Stimulated activated CD8-positive, alpha-beta memory T cell treated with anti-CD3 and anti-CD28 coated beads, Interleukin-4, amount 100 ng/mL, for 24 hours (primary cell): ENCODE measurements around the gene CDK11A.
"Not testable (repeated sequence)": the region's sequence is repeated elsewhere in the genome, so short reads cannot be mapped to it uniquely, and the experiment has no call there.

Source experiments
- DNase-seq: peaks from one replicate; pipeline ENCODE4 v3.0.0-alpha.2; 2020; ENCODE audit warnings: low read depth

Gene CDK11A

DNA sequence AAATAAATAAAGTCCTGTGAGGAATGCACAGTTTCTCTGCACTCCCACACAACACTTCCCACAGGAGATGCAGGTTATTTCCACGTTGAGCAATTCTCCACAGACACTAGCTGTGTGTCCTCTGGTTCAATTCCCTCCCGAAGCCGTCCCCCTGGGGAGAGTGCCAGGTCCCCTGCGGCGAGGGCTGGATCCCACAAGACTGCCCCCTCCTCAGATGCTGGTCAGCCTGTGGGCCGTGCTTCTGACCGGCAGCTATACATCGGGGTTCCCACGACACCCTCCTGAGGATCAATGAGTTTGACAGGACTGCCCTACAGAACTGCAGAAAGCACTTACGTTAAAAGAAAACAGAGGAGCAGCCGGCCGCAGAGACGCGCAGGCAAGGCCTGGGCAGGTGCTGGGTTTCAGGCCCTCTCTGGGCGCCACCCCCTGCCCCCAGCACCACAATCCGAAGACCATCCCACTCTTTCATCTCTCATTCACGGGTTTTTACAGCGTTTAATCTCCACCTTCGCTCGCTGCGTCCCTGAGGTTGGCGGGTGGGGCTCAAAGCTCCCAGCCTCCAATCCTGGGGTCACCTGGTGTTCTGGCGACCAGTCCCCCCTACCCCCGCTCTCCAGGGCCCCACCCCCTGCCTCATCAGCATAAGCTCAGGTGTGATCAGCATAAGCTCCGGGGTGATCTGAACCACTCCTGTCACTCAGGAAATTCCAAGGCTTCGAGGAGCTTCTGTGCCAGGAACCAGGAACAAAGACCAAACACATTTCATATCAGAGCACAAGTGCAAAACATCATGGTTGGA is 40.9 kb downstream of the CDK11A start:
- DNase-seq: no peak

DNA sequence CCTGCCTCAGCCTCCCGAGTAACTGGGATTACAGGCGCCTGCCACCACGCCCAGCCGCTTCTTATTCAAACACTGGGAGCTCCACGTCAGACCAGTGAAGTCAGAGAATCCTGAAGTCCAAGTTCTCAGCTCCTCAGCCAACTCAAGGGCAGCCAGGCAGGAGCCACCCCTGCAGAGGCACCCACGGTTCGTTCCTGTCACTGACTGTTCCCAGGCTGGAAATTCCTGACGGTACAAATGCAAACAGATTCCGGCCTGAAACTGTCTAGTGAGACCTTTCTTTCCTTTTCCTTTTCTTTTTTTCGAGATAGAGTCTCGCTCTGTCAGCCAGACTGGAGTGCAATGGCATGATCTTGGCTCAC is 43.3 kb downstream of the CDK11A start:
- no peak for DNase-seq

DNA sequence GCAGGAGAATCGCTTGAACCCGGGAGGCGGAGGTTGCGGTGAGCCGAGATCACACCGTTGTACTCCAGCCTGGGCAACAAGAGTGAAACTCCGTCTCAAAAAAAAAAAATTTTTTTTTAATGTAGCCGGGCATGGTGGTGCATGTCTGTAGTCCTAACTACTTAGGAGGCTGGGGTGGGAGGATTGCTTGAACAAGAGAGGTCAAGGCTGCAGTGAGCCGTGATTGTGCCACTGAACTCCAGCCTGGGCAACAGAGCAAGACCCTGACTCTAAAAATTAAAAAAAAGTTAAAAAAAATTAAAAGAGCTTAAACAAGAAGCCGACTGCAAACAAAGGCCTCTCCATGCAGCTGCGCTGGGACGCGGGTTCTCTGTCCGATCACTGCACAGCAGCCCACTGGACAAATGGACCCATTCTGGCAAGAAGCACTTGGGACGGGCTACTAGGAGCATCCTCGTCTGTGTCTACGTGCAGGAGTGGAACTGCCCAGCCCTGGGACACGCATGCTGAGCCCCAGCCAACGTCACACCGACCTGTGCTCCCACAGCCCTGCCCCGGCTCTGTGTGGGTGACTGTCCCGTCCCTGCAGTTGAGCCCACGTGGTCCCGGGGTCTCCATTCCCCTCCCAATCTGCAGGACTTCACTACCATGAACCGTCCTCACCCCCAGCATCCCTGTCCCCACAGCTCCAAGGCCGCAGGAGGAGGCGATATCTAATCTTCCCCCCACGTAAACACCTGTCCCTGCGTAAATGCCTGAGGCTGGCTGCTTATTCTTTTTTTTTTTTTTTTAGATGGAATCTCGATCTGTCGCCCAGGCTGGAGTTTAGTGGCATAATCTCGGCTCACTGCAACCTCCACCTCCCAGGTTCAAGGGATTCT is 43.9 kb downstream of the CDK11A start:
- no peak for DNase-seq

DNA sequence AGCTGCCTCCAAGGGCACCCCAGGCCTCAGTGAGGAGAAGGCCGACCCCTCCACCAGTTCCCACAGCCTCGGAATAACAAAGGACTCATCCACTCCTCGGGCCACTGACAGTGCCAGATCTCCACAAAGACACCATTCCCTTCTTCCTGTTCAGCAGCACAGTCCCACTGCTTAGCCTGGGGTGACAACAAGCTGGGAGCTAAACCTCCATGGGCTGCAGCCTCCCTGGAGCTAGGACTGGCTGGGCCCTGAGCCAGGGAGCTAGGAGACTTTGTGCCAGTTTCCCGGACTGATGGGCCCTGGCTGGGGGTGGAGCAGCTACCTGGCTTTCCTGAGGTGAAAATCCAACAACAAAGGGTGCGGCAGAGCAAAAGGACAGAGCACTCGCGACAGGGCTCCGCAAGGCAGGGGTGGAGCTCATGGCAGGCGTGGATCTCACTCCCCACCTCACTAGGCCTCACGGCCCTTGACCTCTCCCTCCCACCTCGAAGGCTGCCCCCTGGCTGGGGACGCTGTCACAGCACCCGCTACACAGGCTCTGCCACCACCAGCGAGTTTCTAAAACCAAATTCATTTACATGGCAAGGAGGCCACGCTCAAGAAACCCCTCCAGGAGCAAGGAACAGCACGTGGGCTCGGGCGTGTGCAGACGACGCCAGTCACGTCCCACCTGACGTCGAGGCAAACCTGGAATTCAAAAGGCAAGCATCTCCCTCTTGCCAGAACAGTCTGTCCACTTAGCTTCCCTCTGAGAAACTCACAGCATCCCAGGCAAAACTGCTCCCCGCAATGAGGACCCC is 45.4 kb downstream of the CDK11A start:
- no peak for DNase-seq

DNA sequence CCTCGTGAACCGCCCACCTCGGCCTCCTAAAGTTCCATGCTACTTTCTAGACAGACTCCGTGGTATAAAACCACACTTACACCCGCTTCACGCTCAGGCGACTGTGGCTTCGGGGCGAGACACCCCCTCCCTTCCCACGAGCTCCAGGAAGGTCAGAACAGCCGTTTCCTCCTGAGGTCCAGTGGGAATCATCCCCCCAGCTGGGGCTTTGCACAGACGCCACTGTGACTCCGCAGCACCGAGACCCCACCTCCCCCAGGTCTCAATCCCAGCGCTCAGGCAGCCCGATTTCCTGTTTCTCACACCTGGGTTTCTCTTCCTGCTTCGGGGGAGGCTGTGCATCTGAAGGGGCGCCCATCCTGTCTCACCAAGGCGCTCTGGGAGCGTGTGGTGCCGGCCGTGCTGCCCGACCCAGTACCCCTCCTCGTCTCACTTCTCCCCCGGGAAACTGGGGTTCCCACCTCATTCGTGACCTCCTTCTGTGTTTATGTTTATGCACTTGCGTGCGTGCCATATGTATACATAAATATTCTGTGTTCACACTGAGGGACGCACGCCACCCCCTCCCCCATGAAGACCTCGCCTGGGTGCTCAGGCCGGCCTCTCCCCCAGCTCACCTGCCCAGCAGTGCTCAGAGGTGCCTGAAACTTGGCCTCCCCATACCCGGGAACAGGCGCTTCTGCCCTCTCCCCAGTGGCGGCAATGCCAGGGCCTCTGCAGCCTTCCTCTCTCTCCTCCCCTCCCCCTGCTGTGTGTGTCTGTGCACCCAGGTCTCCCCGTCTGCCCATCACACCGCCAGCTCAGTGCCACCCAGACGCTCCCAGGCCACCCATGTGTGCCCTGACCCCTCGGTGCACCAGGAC is 46.2 kb downstream of the CDK11A start:
- no peak for DNase-seq

DNA sequence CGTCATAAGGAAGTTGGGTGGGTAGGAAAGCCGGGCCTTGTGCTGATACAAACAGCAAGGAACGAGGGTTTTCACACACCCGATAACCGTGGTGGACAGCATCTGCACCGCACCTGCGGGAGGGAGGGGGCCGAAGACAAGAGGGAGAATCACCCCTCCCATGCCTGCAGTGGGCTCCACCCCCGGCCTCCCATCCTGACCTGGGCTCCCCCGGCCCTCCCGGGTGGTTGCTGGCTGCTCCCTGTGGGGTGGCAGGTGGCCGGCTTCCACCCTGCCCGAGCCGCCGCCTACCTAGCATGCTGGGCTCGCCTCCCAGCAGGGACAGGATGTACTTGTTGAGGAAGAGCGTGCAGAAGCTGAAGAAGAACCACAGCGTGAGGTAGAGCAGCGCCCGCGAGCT is 48.1 kb downstream of the CDK11A start:
- DNase-seq: not testable (repeated sequence)

DNA sequence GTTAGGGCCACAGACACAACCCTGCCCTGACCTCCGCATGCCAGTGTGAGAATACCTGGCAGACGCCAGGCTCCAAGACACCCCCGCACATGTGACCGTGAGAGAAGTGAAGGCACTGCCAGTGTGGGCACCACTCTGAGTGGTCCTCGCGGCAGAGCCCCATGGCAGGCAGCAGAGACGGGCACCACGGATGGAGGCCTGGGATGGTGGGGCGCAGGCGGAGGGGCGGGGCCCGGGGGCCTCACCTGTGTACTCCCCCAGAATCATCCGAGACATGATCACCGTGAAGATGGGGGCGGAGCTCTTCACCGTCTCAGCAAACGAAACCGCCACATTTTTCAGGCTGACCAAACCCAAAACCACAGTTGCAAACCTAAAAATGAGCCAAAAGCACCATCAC is 48.9 kb downstream of the CDK11A start:
- DNase-seq: not testable (repeated sequence)

DNA sequence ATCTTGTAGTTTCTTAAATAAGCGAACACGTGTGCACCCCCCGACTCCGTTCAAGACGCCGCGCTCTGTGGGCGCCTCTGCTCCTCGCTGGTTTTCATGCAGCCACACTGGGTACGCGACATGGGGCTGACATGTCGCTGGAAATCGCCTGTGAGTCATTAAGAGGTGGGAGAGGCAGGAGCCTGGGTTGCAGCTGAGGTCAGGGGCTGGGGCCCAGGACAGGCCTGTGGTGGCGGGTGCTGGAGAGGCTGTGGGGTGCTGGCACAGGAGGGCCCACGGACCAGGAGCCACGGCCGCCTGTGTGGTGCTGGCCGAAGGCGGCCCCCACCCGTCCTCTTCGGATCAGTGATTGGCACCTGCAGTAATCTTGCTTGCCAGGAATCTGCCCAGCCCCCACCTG is 49.4 kb downstream of the CDK11A start:
- DNase-seq: not testable (repeated sequence)

DNA sequence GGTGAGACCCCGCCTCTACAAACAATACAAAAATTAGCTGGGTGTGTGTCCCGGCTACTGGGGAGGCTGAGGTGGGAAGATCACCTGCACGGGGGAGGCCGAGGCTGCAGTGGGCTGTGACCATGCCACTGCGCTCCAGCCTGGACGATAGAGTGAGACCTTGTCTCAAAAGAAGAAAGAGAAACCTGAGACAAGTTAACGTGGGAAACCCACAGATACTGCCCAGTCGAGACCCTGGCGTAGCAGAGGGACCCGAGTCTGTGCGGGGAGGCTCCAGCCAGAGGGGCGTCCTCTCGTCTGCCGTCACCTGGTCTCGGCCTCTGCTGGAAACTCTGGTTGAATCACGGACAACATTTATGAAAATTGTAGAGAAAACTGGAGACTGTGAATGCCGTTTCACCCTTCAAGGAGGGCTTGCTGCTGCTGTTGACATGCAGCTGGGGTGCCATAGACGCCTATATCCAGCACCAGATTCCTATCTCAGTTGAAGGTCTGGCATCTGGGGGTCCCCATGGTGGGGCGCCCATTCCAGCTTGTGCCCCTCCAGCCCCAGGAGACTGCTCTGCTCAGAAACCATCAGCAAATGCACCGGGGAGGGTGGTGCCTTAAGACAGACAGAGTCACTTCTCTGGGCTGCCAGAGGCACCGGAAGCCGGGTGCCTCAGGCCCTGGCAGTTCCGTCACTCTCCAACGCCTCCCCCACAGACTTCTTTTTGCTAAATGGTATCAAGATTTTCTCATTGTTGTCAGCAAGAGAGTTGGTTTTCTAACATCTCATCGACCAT is 51.8 kb downstream of the CDK11A start:
- no peak for DNase-seq

DNA sequence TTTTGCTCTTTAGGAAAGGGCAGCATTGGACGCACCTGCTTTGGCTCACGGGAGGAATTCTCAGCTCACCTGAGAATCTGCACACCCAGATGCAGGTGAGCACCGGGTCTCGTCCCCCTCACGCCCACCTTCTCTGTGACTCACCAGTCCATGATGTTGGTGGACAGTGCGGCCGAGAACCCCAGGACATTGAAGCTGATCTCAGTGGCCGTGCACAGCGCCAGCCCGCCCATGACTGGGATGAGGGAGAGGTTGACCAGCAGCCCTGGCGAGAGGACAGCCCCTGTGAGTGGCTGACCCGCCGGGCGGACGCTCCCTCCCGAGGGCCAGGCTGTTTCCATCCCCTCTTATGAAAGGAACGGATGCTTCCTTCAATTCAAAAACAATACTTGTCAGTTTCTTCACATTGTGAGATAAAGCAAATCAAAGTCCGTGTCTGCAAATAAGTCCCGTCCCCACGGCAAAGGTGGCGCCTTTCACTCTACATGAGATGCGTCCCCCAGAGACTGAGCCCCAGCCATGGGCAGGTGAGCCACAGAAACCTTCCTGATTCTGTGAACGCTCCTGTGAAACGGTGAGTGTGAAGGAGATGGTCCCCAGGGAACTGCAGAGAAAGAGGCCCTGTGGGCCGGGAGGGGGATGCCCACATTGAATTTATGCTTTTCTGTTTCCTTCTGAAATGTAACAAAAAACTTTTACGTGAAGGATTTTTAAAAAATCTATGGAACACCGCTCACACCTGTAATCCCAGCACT is 52.6 kb downstream of the CDK11A start:
- DNase-seq: no peak

DNA sequence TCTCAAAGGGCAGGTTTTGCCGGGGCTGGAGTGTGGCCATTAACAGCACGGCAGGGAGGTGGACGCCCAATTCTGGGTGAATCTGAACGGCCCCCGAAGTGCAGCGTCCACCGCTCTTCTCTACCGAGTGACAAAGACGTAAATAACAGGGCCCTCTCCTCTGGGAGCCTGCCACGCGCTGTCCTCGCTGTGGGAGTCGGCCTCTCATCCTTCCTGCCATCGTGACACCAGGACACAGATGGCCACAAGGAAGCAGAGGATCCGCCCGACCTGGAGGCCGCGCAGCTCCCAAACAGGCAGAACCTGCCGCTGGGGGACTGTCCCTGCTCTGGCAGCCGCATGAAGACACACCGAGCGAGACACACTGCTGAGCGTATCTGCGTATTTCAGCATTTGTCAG is 53.3 kb downstream of the CDK11A start:
- DNase-seq: no peak

DNA sequence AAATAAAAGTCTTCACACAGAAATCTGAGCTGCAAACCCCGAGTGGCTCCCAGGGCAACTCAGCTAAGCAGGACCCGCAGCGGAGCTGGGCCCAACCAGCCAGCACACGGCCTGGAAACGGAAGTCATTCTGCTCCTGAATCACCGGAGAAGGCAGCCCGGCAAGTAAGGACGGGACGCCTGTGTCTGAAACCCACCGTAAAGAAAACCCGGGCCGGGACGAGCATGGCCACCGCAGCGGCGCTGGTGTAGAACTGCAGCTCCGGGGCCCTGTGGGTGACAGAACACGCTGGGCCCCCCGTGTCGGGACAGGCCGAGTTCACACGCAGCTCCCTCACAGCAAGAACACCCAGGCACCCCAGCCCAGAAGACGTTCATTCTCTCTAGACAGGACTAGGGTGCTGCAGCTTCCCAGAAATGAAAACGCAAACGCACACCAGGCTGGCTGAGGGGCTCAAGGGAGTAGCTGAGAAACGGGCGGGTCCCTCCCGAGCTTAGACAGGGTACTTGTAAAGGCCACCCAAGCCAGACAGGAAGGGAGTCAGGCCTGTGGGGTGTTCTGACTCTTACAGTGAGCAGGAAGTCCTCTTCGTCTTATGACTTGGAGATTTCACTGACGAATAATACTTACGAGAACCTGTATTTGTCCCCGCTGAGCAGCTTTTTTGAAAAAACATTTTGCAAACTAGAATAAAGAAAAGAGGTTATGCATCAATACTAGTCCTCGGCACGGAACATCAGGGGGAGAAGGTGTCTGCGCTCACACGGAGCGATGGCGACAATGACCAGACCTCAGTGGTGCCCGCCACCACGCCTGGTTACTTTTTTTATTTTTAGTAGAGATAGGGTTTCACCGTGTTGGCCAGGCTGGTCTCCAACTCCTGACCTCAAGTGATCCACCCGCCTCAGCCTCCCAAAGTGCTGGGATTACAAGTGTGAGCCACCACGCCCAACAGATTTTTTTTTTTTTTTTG is 54.4 kb downstream of the CDK11A start:
- no peak for DNase-seq

DNA sequence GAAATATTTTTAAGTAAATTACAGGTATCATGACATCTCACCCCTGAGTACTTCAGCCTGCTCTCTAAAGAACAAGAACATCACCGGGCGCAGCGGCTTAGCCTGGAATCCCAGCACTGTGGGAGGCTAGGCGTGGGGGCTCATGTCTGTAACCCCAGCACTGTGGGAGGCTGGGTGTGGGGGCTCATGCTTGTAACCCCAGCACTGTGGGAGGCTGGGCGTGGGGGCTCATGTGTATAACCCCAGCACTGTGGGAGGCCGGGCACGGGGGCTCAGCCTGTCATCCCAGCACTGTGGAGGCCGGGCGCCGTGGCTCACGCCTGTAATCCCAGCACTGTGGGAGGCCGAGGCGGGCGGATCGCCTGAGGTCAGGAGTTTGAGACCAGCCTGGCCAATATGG is 57.6 kb downstream of the CDK11A start:
- DNase-seq: no peak

DNA sequence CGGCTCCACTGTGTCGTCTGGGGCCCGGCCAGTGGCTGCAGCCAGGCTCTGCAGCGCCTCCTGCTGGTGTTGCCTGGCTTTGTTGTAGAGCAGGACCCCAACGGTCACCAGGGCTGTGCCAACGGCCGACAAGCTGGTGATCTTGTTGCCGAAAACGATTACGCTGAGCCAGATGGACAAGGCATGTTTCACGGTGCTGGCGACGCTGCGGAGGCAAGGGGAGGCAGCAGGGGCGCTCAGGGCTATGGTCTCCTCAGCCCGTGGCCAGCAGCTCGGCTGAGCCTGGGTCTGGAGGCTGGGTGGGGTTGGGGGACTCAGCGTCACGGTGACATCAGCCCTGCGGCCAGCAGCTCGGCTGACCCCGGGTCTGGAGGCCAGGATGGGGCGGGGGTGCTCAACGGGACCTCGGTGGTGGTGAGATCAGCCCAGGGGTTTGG is 58.3 kb downstream of the CDK11A start:
- DNase-seq: no peak

DNA sequence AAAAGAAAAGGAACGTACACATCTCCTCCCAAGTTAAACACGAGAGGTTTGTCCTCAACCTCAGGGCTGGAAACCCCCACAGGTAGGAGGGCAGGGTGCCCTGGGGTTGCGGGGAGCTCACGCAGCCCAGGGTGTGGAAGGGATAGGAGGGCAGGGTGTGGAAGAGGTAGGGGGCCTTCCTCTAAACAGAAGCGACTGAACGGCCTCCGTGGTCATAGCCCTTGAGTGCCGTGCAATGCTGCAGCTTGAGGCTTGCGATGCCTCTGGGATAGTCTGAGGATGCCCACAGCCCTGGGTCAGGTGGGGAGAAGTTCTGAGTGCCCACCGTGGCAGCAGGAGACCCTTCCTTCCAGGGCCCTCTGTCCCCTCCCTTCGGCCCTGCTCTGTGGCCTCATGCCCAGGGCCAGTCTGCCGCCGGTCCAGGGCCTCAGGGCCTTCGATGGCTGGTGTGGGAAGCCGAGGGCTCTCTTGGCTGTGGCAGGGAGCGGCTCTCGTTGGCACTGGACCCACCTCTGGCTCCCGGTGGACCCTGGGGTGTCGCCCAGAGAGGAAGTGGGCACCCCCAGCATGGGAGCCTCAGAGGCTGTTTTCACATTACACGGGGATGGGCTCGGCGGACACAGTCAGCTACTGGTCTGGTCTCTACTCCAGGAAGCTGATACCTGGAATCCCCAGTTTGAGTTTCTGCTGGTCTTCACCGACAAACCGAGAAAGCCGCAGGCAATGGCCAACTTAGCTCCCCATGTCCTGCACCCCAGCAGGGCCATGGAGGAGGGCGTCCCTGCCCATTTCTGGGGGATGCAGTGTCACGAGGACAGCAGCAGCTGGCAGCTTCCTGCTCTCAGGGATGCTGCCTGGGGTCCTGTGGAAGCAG is 59.0 kb downstream of the CDK11A start:
- no peak for DNase-seq

DNA sequence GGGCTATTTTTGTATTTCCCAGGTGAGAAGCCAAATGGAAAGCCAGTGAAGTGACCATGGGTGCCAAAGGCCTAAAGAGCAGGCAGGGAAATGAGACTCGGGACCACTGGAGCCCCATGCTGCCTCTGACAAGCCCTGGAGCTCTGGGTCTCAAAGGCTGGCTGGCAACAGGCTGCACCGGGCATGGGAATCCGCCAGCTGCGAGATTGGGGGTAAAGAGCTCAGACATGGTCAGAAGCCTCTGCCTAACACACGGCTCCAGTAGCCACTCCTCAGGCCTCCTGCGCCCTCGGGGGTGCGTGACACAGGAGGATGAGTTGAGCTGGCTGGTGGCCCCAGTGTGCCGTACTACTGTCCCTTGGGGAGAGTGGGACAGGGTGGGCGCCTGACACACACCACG is 59.8 kb downstream of the CDK11A start:
- DNase-seq: not testable (repeated sequence)

DNA sequence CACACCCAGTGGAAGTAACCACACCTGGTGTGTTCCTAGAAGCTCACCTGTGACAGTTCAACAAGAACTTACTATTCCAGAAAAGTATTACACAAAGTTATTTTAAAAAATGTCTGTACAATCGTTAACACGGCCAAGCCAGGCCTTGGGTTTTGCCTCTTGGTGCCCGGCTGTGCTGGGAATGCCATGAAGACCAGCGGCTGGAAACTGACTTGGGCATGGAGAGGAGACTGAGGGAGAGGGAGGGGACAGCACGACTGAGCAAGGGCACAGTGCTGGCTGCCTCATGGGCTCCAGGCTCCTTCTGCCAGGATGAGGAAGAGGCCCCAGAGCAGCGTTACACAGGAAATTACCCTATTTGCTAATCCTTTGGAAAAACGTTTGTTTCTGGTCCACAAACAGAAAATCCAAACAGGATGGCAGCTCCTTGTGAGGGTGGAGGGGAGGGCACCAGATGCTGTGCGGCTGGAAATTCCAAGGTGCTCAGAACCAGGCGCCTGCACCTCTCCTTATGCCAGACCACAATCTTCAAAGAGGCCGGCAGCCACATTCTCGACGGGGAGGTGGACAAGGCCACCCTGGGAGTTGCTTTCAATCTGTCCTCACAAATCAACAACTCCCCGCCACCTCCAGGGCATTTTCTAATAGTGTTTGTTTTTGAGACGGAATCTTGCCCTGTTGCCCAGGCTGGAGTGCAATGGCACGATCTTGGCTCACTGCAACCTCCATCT is 61.2 kb downstream of the CDK11A start:
- DNase-seq: not testable (repeated sequence)
